Measurements from ENCODE around the gene KCTD15.

DNA sequence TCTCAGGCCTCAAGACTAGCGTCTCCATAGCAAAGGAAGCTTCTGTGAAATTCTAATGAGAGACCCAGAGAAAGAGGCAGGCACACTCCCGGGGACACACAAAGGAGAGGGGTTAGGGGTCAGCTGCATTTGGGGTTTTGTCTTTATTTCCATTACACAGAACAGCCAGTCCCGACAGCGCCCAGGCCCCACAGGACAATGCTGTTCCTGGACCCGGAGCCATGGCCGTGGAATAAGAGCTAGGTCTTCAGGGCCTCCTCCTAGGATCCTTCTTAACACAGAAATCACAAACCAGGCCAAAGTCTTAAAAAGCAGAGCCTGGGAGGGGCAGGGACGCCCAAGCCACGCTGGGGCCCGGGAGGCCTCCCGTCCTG, 22.8 kb downstream of the KCTD15 start:
- TF ChIP-seq, protein P1, sequence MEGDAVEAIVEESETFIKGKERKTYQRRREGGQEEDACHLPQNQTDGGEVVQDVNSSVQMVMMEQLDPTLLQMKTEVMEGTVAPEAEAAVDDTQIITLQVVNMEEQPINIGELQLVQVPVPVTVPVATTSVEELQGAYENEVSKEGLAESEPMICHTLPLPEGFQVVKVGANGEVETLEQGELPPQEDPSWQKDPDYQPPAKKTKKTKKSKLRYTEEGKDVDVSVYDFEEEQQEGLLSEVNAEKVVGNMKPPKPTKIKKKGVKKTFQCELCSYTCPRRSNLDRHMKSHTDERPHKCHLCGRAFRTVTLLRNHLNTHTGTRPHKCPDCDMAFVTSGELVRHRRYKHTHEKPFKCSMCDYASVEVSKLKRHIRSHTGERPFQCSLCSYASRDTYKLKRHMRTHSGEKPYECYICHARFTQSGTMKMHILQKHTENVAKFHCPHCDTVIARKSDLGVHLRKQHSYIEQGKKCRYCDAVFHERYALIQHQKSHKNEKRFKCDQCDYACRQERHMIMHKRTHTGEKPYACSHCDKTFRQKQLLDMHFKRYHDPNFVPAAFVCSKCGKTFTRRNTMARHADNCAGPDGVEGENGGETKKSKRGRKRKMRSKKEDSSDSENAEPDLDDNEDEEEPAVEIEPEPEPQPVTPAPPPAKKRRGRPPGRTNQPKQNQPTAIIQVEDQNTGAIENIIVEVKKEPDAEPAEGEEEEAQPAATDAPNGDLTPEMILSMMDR (IDR thresholded peaks at IDR 0.05; ENCODE audit: low read length), result no peak
- TF ChIP-seq EZH2 (IDR thresholded peaks at IDR 0.05; ENCODE audit: borderline replicate concordance, low read length), result no peak
